Measurements from ENCODE around the gene MAPK9. TPM values are rescaled to one million over a fixed set of nuclear protein-coding genes. Genes with fewer than 3 reads are reported as not detected.

Gene MAPK9
- total and polyA plus RNA-seq, 12 donors = 13.9 to 47.4 (median 40.3) TPM

- 88 to 90% methylated on average over 5 of the region's 5 CpGs for WGBS, 2 donors
- Histone ChIP-seq H3K36me3 (no peaks in the 10 kb centered on the region), H3K4me1 (no peaks in the 10 kb centered on the region), H3K9me3 (peaks cover 0 to 41% (median 14%) of the 10 kb centered on the region in 11 donors), H3K4me3 (no peak overlapping the region), H3K27me3 (peaks cover 0 to 32% (median 19%) of the 10 kb centered on the region in 7 donors), H3K27ac (no peak overlapping the region)
- intact Hi-C loops (cut with DNase I) = loop anchor here in 2 of 10 donors (5.0 to 10.0 kb wide), 2 partner anchors 79 to 86 kb away; no protein-coding TSS in a partner anchor
- ATAC-seq = no peak
- no peak for DNase-seq
- no peak for TF ChIP-seq CTCF (IDR thresholded peaks at IDR 0.05)
Observed at GRCh38 chr5:180213657-180214207, 78.2 kb downstream of the MAPK9 start.

- intact Hi-C loops (cut with DNase I) = loop anchor here in 2 of 10 donors (5.0 to 10.0 kb wide), 2 partner anchors 78 to 86 kb away; no protein-coding TSS in a partner anchor
- peaks cover 3 to 36% (median 23%) of the 10 kb centered on the region in 7 donors for H3K27me3 ChIP-seq
- no peak overlapping the region for H3K4me3 ChIP-seq
- WGBS, 2 donors = 9 to 14% methylated on average over 4 of the region's 4 CpGs
- H3K4me1 ChIP-seq = peaks cover 0 to 4% (median 4%) of the 10 kb centered on the region in 9 donors
- peaks cover 0 to 36% (median 12%) of the 10 kb centered on the region in 11 donors for H3K9me3 ChIP-seq
- no peak for DNase-seq
- TF ChIP-seq CTCF (IDR thresholded peaks at IDR 0.05) = no peak
- H3K27ac ChIP-seq = no peak overlapping the region
- no peak for ATAC-seq
- H3K36me3 ChIP-seq = no peaks in the 10 kb centered on the region
Observed at GRCh38 chr5:180213256-180213600, 78.7 kb downstream of the MAPK9 start.

GRCh38 chr5:180212363-180213255 lies 79.3 kb downstream of the MAPK9 start:
- Histone ChIP-seq H3K27me3 (peaks cover 9 to 42% (median 30%) of the 10 kb centered on the region in 7 donors), H3K27ac (no peak overlapping the region), H3K36me3 (no peaks in the 10 kb centered on the region), H3K9me3 (peaks cover 0 to 30% (median 6%) of the 10 kb centered on the region in 11 donors), H3K4me3 (no peak overlapping the region), H3K4me1 (peaks cover 0 to 9% (median 5%) of the 10 kb centered on the region in 9 donors)
- intact Hi-C loops (cut with DNase I) = loop anchor here in 2 of 10 donors (5.0 to 10.0 kb wide), 2 partner anchors 78 to 85 kb away; no protein-coding TSS in a partner anchor
- TF ChIP-seq CTCF (IDR thresholded peaks at IDR 0.05) = no peak
- no peak for ATAC-seq
- WGBS, 2 donors = 47 to 49% methylated on average over 19 of the region's 19 CpGs
- no peak for DNase-seq

DNA sequence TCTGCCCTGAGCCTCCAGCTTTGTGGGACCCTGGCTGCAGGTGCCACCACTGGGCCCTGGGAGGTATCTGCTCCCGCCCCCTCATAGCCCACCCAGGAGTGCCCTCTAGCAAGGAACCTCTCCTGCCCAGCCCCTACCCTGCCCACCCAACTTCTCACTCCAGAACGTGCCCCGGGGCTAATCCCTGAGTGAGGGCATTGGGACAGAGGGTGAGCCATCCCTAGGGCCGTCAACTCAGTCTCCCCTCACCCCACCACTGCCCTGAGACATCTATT lies 80.2 kb downstream of the MAPK9 start:
- ATAC-seq = no peak
- peaks cover 0 to 21% (median 4%) of the 10 kb centered on the region in 11 donors for H3K9me3 ChIP-seq
- DNase-seq = no peak
- H3K4me3 ChIP-seq = no peak overlapping the region
- H3K36me3 ChIP-seq = no peaks in the 10 kb centered on the region
- no peak overlapping the region for H3K27ac ChIP-seq
- 81 to 85% methylated on average over 4 of the region's 4 CpGs for WGBS, 2 donors
- H3K4me1 ChIP-seq = peaks cover 0 to 9% (median 5%) of the 10 kb centered on the region in 9 donors
- H3K27me3 ChIP-seq = peaks cover 10 to 52% (median 39%) of the 10 kb centered on the region in 7 donors
- intact Hi-C loops (cut with DNase I) = loop anchor here in 2 of 10 donors (5.0 to 10.0 kb wide), 2 partner anchors 77 to 84 kb away; no protein-coding TSS in a partner anchor
- no peak for TF ChIP-seq CTCF (IDR thresholded peaks at IDR 0.05)

All from heart right ventricle (tissue), 16 donors.